Body of pancreas (tissue), 4 donors: ENCODE data around the gene PYHIN1. TPM values are rescaled to one million over a fixed set of nuclear protein-coding genes. Genes with fewer than 3 reads are reported as not detected.
A peak's percentile ranks its signal among the peaks of the same experiment; 100 is the strongest.

Source experiments
- ATAC-seq: fragments of 150-250 bp; one replicate; pipeline ENCODE4 v1.9.1; 2016
- DNase-seq, 4 donors: peaks; one replicate each; pipeline ENCODE4 v3.0.0-alpha.2; 2019
- H3K27ac ChIP-seq, 4 donors: fragments of 200-600 bp; sonication (generic); 1 replicate in 3 of 4; 2 replicates in 1 of 4; pipeline versions ENCODE4 v1.5.1 to v1.6.1; 2016 to 2019; ENCODE audit warnings: mild to moderate bottlenecking in 1 of 4, mixed read lengths in 1 of 4, moderate library complexity in 1 of 4
- H3K27me3 ChIP-seq, 2 donors: fragments of 200-600 bp; sonication (generic); one replicate each; pipeline ENCODE4 v1.6.0; 2016; ENCODE audit warnings: mild to moderate bottlenecking in 1 of 2
- H3K36me3 ChIP-seq, 2 donors: fragments of 200-600 bp; sonication (generic); replicated peaks in 1 of 2; 2 replicates each; pipeline ENCODE4 v1.5.1; 2016; ENCODE audit warnings: low read depth in 2 of 2; ENCODE audit not compliant: insufficient read depth in 1 of 2
- H3K4me1 ChIP-seq: fragments of 200-600 bp; sonication (generic); one replicate; pipeline ENCODE4 v1.6.0; 2016
- H3K4me3 ChIP-seq, 2 donors: fragments of 200-600 bp; sonication (generic); 1 replicate in 1 of 2; 2 replicates in 1 of 2; pipeline ENCODE4 v1.5.1; 2016 to 2019
- H3K9me3 ChIP-seq, 3 donors: fragments of 200-600 bp; sonication (generic); 1 replicate in 2 of 3; 2 replicates in 1 of 3; pipeline ENCODE4 v1.5.1; 2016
- CTCF ChIP-seq, 7 experiments: fragments of 450-650 bp in 4 of 7; fragments of 200-600 bp in 3 of 7; sonication (generic) in 3 of 7; IDR thresholded peaks; one replicate each; pipeline ENCODE4 v1.5.1; 2016 to 2019; ENCODE audit warnings: antibody characterized with exemption in 7 of 7
- POLR2A ChIP-seq, 3 donors: fragments of 450-650 bp; IDR thresholded peaks; one replicate each; pipeline ENCODE4 v1.6.1; 2016; ENCODE audit warnings: antibody characterized with exemption in 3 of 3, mild to moderate bottlenecking in 2 of 3
- WGBS, 2 donors: methylation state at CpG; one replicate each; pipeline ENCODE4 v1.1.5; 2017; 5-methylcytosine and 5-hydroxymethylcytosine counted together
- intact Hi-C: fragments of 100-400 bp; cut with DNase I; formaldehyde crosslinking; loops from one replicate; pipeline ENCODE4 v1.15.1; 2023
- total RNA-seq, 2 donors: library from RNA; depleted of rRNA; stranded (reverse); fragments of >200 nt; gene quantifications; one replicate each; pipeline ENCODE4 v1.1.0, GENCODE V29; 2016

PYHIN1 gene
- total RNA-seq, 2 donors from 2014 or later = 0.66 to 1.6 TPM

GRCh38 chr1:159011751-159012150 is 80.4 kb downstream of the PYHIN1 start:
- Histone ChIP-seq H3K4me1 (no peaks in the 10 kb centered on the region), H3K27me3 (no peaks in the 10 kb centered on the region), H3K9me3 (no peaks in the 10 kb centered on the region), H3K27ac (peak overlapping the region in 1 of 4 donors; percentile 29), H3K4me3 (no peak overlapping the region), H3K36me3 (no peaks in the 10 kb centered on the region)
- no peak for DNase-seq
- no peak for ATAC-seq
- TF ChIP-seq POLR2A (IDR thresholded peaks at IDR 0.05) (no peak), CTCF (IDR thresholded peaks at IDR 0.05) (no peak)
- intact Hi-C loops = no loop called here

GRCh38 chr1:159012495-159012894 is 81.1 kb downstream of the PYHIN1 start:
- Histone ChIP-seq H3K9me3 (no peaks in the 10 kb centered on the region), H3K27me3 (no peaks in the 10 kb centered on the region), H3K27ac (peak overlapping the region in 1 of 4 donors; percentile 29), H3K4me3 (no peak overlapping the region), H3K4me1 (no peaks in the 10 kb centered on the region), H3K36me3 (no peaks in the 10 kb centered on the region)
- intact Hi-C loops = no loop called here
- ATAC-seq (no peak), DNase-seq (peak in 1 of 4 donors; percentile 39)
- WGBS, 2 donors = 35 to 42% methylated on average over 6 of the region's 6 CpGs
- no peak for TF ChIP-seq CTCF (IDR thresholded peaks at IDR 0.05)
- peak in 2 of 3 donors; percentile 13 to 32 for TF ChIP-seq POLR2A (IDR thresholded peaks at IDR 0.05)

- DNase-seq (no peak), ATAC-seq (no peak)
- intact Hi-C loops = no loop called here
- Histone ChIP-seq H3K9me3 (no peaks in the 10 kb centered on the region), H3K4me3 (no peak overlapping the region), H3K27ac (no peak overlapping the region), H3K4me1 (no peaks in the 10 kb centered on the region), H3K27me3 (no peaks in the 10 kb centered on the region), H3K36me3 (no peaks in the 10 kb centered on the region)
- TF ChIP-seq POLR2A (IDR thresholded peaks at IDR 0.05) = no peak
- TF ChIP-seq CTCF (IDR thresholded peaks at IDR 0.05) = no peak
- 75 to 86% methylated on average over 3 of the region's 3 CpGs for WGBS, 2 donors
These were observed 82.7 kb downstream of the PYHIN1 start for GRCh38 chr1:159014003-159014571.

- 43 to 51% methylated on average over 3 of the region's 3 CpGs for whole genome bisulfite sequencing, 2 donors
- no peak overlapping the region for H3K4me3 ChIP-seq
- TF ChIP-seq CTCF (IDR thresholded peaks at IDR 0.05) (no peak), POLR2A (IDR thresholded peaks at IDR 0.05) (no peak)
- DNase-seq (no peak), ATAC-seq (no peak)
- H3K36me3 ChIP-seq = no peaks in the 10 kb centered on the region
- H3K9me3 ChIP-seq = no peaks in the 10 kb centered on the region
- H3K27ac ChIP-seq = no peak overlapping the region
- intact Hi-C loops = no loop called here
- H3K4me1 ChIP-seq = no peaks in the 10 kb centered on the region
- H3K27me3 ChIP-seq = no peaks in the 10 kb centered on the region
These were observed 83.5 kb downstream of the PYHIN1 start for GRCh38 chr1:159014851-159015250.

GRCh38 chr1:159015440-159015909 is 84.1 kb downstream of the PYHIN1 start:
- TF ChIP-seq CTCF (IDR thresholded peaks at IDR 0.05) = no peak
- TF ChIP-seq POLR2A (IDR thresholded peaks at IDR 0.05) = no peak
- Histone ChIP-seq H3K27me3 (no peaks in the 10 kb centered on the region), H3K4me3 (no peak overlapping the region), H3K36me3 (no peaks in the 10 kb centered on the region), H3K4me1 (no peaks in the 10 kb centered on the region), H3K27ac (no peak overlapping the region), H3K9me3 (no peaks in the 10 kb centered on the region)
- peak in 3 of 4 donors; percentile 24 to 75 (median 32) for DNase-seq
- intact Hi-C loops = no loop called here
- ATAC-seq = peak; percentile 45
- 40 to 47% methylated on average over 4 of the region's 4 CpGs for whole genome bisulfite sequencing, 2 donors
